ENCODE measurements around the gene MUC22. TPM values are rescaled to one million over a fixed set of nuclear protein-coding genes. Genes with fewer than 3 reads are reported as not detected.
"Not testable (repeated sequence)": the region's sequence is repeated elsewhere in the genome, so short reads cannot be mapped to it uniquely, and the experiment has no call there.

The MUC22 gene
- total RNA-seq, 6 experiments from 2014 or later: not detected

- peak in 1 of 4 donors; percentile 74 for ATAC-seq
Observed at GRCh38 chr6:30990422-30991086, 19.7 kb upstream of the MUC22 start.

GRCh38 chr6:30991891-30992290, 18.4 kb upstream of the MUC22 start:
- Histone ChIP-seq H3K4me3 (no peak overlapping the region), H3K27me3 (no peaks in the 10 kb centered on the region), H3K4me1 (no peaks in the 10 kb centered on the region), H3K9me3 (no peaks in the 10 kb centered on the region), H3K27ac (no peak overlapping the region), H3K36me3 (no peaks in the 10 kb centered on the region)
- TF ChIP-seq CTCF (IDR thresholded peaks at IDR 0.05) (no peak), POLR2A (IDR thresholded peaks at IDR 0.05) (no peak)
- no peak for ATAC-seq
- WGBS (ENCODE audit: insufficient coverage, low coverage, low lambda C conversion rate, missing lambda C conversion rate): 64% methylated on average over 2 of the region's 2 CpGs
- no peak for DNase-seq
- intact Hi-C loops (cut with DNase I): no loop called here

More at GRCh38 chr6:30990422-30991086, 19.7 kb upstream of the MUC22 start:
- TF ChIP-seq POLR2A (IDR thresholded peaks at IDR 0.05): no peak
- TF ChIP-seq CTCF (IDR thresholded peaks at IDR 0.05): no peak
- Histone ChIP-seq H3K36me3 (no peaks in the 10 kb centered on the region), H3K4me3 (no peak overlapping the region), H3K4me1 (no peaks in the 10 kb centered on the region), H3K9me3 (no peaks in the 10 kb centered on the region), H3K27ac (no peak overlapping the region), H3K27me3 (no peaks in the 10 kb centered on the region)
- no peak for DNase-seq
- intact Hi-C loops (cut with DNase I): no loop called here
- 52% methylated on average over 8 of the region's 8 CpGs for WGBS (ENCODE audit: insufficient coverage, low coverage, low lambda C conversion rate, missing lambda C conversion rate)

- ATAC-seq: no peak
- Histone ChIP-seq H3K4me3 (no peak overlapping the region), H3K27me3 (no peaks in the 10 kb centered on the region), H3K36me3 (no peaks in the 10 kb centered on the region), H3K4me1 (no peaks in the 10 kb centered on the region), H3K9me3 (no peaks in the 10 kb centered on the region), H3K27ac (no peak overlapping the region)
- no peak for DNase-seq
- TF ChIP-seq POLR2A (IDR thresholded peaks at IDR 0.05) (no peak), CTCF (IDR thresholded peaks at IDR 0.05) (no peak)
- 88% methylated on average over 2 of the region's 2 CpGs for WGBS (ENCODE audit: insufficient coverage, low coverage, low lambda C conversion rate, missing lambda C conversion rate)
- intact Hi-C loops (cut with DNase I): no loop called here
Observed at GRCh38 chr6:30997301-30997700, 13.0 kb upstream of the MUC22 start.

GRCh38 chr6:30998785-30999184, 11.5 kb upstream of the MUC22 start:
- H3K4me3 ChIP-seq: no peak overlapping the region
- H3K9me3 ChIP-seq: no peaks in the 10 kb centered on the region
- ATAC-seq: no peak
- H3K4me1 ChIP-seq: no peaks in the 10 kb centered on the region
- DNase-seq: no peak
- H3K27me3 ChIP-seq: no peaks in the 10 kb centered on the region
- intact Hi-C loops (cut with DNase I): no loop called here
- TF ChIP-seq CTCF (IDR thresholded peaks at IDR 0.05) (no peak), POLR2A (IDR thresholded peaks at IDR 0.05) (no peak)
- WGBS (ENCODE audit: insufficient coverage, low coverage, low lambda C conversion rate, missing lambda C conversion rate): 50% methylated on average over 4 of the region's 5 CpGs
- H3K36me3 ChIP-seq: no peaks in the 10 kb centered on the region
- no peak overlapping the region for H3K27ac ChIP-seq

- H3K27me3 ChIP-seq; intact Hi-C loops (cut with DNase I); ATAC-seq; H3K27ac ChIP-seq; H3K36me3 ChIP-seq; H3K9me3 ChIP-seq; DNase-seq; H3K4me1 ChIP-seq; H3K4me3 ChIP-seq: not testable (repeated sequence)
- WGBS (ENCODE audit: insufficient coverage, low coverage, low lambda C conversion rate, missing lambda C conversion rate): 79% methylated on average over 4 of the region's 39 CpGs
Observed at GRCh38 chr6:31000067-31000860, 10.0 kb upstream of the MUC22 start.
